Neural cell (in vitro differentiated cells): ENCODE results near the gene CDKN1B. TPM values are rescaled to one million over a fixed set of nuclear protein-coding genes. Genes with fewer than 3 reads are reported as not detected.
A peak's percentile ranks its signal among the peaks of the same experiment; 100 is the strongest.

ENCODE experiments used
- H2AFZ ChIP-seq: fragments of 200-600, 300-800 bp; sonication (generic), shearing (Covaris generic); 2 replicates; pipeline ENCODE4 v1.6.0; 2014; ENCODE audit warnings: low read depth, mild to moderate bottlenecking, antibody characterized with exemption, low read length, moderate library complexity
- H3F3A ChIP-seq: fragments of 200-600 bp; shearing (Covaris generic); 2 replicates; pipeline ENCODE4 v1.6.1; 2016; ENCODE audit warnings: mild to moderate bottlenecking, moderate library complexity, mixed read lengths, antibody characterized with exemption, low read length; ENCODE audit not compliant: insufficient read depth, poor library complexity, severe bottlenecking
- H3K27ac ChIP-seq: fragments of 200-600, 300-800 bp; sonication (generic), shearing (Covaris generic); 2 replicates; pipeline ENCODE4 v1.5.1; 2014; ENCODE audit warnings: mild to moderate bottlenecking, low read length, moderate library complexity
- H3K27me3 ChIP-seq: fragments of 300-800, 200-600 bp; sonication (generic), shearing (Covaris generic); 2 replicates; pipeline ENCODE4 v1.6.0; 2014; ENCODE audit warnings: mild to moderate bottlenecking, low read depth, low read length, moderate library complexity; ENCODE audit not compliant: insufficient read depth
- H3K36me3 ChIP-seq: fragments of 300-800, 200-600 bp; sonication (generic), shearing (Covaris generic); 2 replicates; pipeline ENCODE4 v1.5.1; 2014; ENCODE audit warnings: mild to moderate bottlenecking, antibody characterized with exemption, low read length, moderate library complexity; ENCODE audit not compliant: insufficient read depth
- H3K4me2 ChIP-seq: fragments of 300-800, 200-600 bp; sonication (generic), shearing (Covaris generic); 2 replicates; pipeline ENCODE4 v1.6.0; 2014; ENCODE audit warnings: mild to moderate bottlenecking, low read length
- H3K4me3 ChIP-seq: fragments of 300-800, 200-600 bp; sonication (generic), shearing (Covaris generic); 2 replicates; pipeline ENCODE4 v1.5.1; 2014; ENCODE audit warnings: mild to moderate bottlenecking, low read length, moderate library complexity
- H3K79me2 ChIP-seq: fragments of 200-600 bp; shearing (Covaris generic); replicated peaks from 2 replicates; pipeline ENCODE4 v1.6.0; 2014; ENCODE audit warnings: mild to moderate bottlenecking, low read length, moderate library complexity; ENCODE audit not compliant: insufficient read depth
- H3K9ac ChIP-seq: fragments of 300-800, 200-600 bp; sonication (generic), shearing (Covaris generic); 2 replicates; pipeline ENCODE4 v1.6.1; 2016; ENCODE audit warnings: mild to moderate bottlenecking, low read length, mixed read lengths
- H3K9me2 ChIP-seq: fragments of 200-600 bp; shearing (Covaris generic); 2 replicates; pipeline ENCODE4 v1.6.1; 2016; ENCODE audit warnings: mild to moderate bottlenecking, low read length, mixed read lengths; ENCODE audit not compliant: insufficient read depth
- H3K9me3 ChIP-seq: fragments of 200-600, 300-800 bp; sonication (generic), shearing (Covaris generic); 2 replicates; pipeline ENCODE4 v1.6.1; 2016; ENCODE audit warnings: mild to moderate bottlenecking, mixed run types, low read length, moderate library complexity, mixed read lengths
- H4K20me1 ChIP-seq: fragments of 200-600 bp; shearing (Covaris generic); 2 replicates; pipeline ENCODE4 v1.6.1; 2016; ENCODE audit warnings: mild to moderate bottlenecking, mixed run types; ENCODE audit not compliant: insufficient read depth
- CTCF ChIP-seq: fragments of 450-650 bp; IDR thresholded peaks from 2 replicates; pipeline ENCODE4 v1.5.1; 2014; ENCODE audit warnings: antibody characterized with exemption, mild to moderate bottlenecking, moderate library complexity; ENCODE audit not compliant: poor library complexity, severe bottlenecking
- EP300 ChIP-seq: fragments of 450-650 bp; conservative IDR thresholded peaks from 2 replicates; pipeline ENCODE4 v1.6.1; 2014; ENCODE audit warnings: antibody characterized with exemption, mild to moderate bottlenecking, moderate library complexity; ENCODE audit not compliant: poor library complexity, severe bottlenecking
- EZH2 ChIP-seq: fragments of 200-600, 300-800 bp; shearing (Covaris generic), sonication (generic); IDR thresholded peaks from 2 replicates; pipeline ENCODE4 v1.6.1; 2014; ENCODE audit warnings: antibody characterized with exemption, low read length, borderline replicate concordance, mild to moderate bottlenecking; ENCODE audit not compliant: insufficient read depth, poor library complexity, severe bottlenecking
- MXI1 ChIP-seq: fragments of 450-650 bp; conservative IDR thresholded peaks from 2 replicates; pipeline ENCODE4 v1.6.1; 2014; ENCODE audit warnings: antibody characterized with exemption, mild to moderate bottlenecking; ENCODE audit not compliant: poor library complexity, severe bottlenecking
- POLR2AphosphoS5 ChIP-seq: IDR thresholded peaks from 2 replicates; pipeline ENCODE4 v1.6.1; 2012
- RAD21 ChIP-seq: fragments of 450-650 bp; conservative IDR thresholded peaks from 2 replicates; pipeline ENCODE4 v1.6.1; 2014; ENCODE audit warnings: antibody characterized with exemption, mild to moderate bottlenecking, moderate library complexity
- REST ChIP-seq: IDR thresholded peaks from 2 replicates; pipeline ENCODE4 v1.6.1; 2012; ENCODE audit warnings: borderline replicate concordance
- SMC3 ChIP-seq: fragments of 450-650 bp; conservative IDR thresholded peaks from 2 replicates; pipeline ENCODE4 v1.6.1; 2014; ENCODE audit warnings: antibody characterized with exemption, mild to moderate bottlenecking, moderate library complexity; ENCODE audit not compliant: poor library complexity
- TAF1 ChIP-seq: IDR thresholded peaks from 2 replicates; pipeline ENCODE4 v1.6.1; 2012; ENCODE audit warnings: low read depth
- polyA plus RNA-seq: library from polyadenylated mRNA; depleted of rRNA; stranded (reverse); fragments of >200 nt; gene quantifications from 2 replicates; pipeline ENCODE4 v1.2.3, GENCODE V29; 2014

Gene CDKN1B
- polyA plus RNA-seq, 1 donor from 2014 or later: 107 TPM

- Histone ChIP-seq H3K4me2 (peak overlapping the region; percentile 89), H3K9ac (peak overlapping the region; percentile 94), H3K4me3 (peak overlapping the region; percentile 85), H3K36me3 (peaks cover 6% of the 10 kb centered on the region), H3K27me3 (peaks cover 11% of the 10 kb centered on the region), H3K9me2 (no peaks in the 10 kb centered on the region), H3K79me2 (peaks cover 40% of the 10 kb centered on the region), H3K9me3 (no peaks in the 10 kb centered on the region), H4K20me1 (peaks cover 18% of the 10 kb centered on the region), H2AFZ (no peak overlapping the region), H3K27ac (no peak overlapping the region), H3F3A (peaks cover 5% of the 10 kb centered on the region)
- no peak for TF ChIP-seq TAF1
- TF ChIP-seq RAD21: no peak
- no peak for TF ChIP-seq POLR2AphosphoS5
- no peak for TF ChIP-seq EP300
- TF ChIP-seq MXI1: no peak
- no peak for TF ChIP-seq CTCF
- no peak for TF ChIP-seq REST
- no peak for TF ChIP-seq SMC3
- no peak for TF ChIP-seq EZH2
Observed at GRCh38 chr12:12718853-12719252, 1.7 kb downstream of the CDKN1B start.

- peaks cover 18% of the 10 kb centered on the region for H4K20me1 ChIP-seq
- H3K36me3 ChIP-seq: peaks cover 6% of the 10 kb centered on the region
- no peaks in the 10 kb centered on the region for H3K9me3 ChIP-seq
- H3F3A ChIP-seq: peaks cover 5% of the 10 kb centered on the region
- no peaks in the 10 kb centered on the region for H3K9me2 ChIP-seq
- no peak overlapping the region for H3K27ac ChIP-seq
- no peak overlapping the region for H2AFZ ChIP-seq
- no peak overlapping the region for H3K9ac ChIP-seq
- no peak for TF ChIP-seq POLR2AphosphoS5
- TF ChIP-seq TAF1: no peak
- no peak for TF ChIP-seq EZH2
- no peak for TF ChIP-seq REST
- no peak for TF ChIP-seq EP300
- TF ChIP-seq CTCF: no peak
- no peak for TF ChIP-seq MXI1
- TF ChIP-seq RAD21: no peak
- no peak for TF ChIP-seq SMC3
- H3K4me3 ChIP-seq: peak overlapping the region; percentile 85
- peaks cover 40% of the 10 kb centered on the region for H3K79me2 ChIP-seq
- H3K27me3 ChIP-seq: peaks cover 13% of the 10 kb centered on the region
- H3K4me2 ChIP-seq: peak overlapping the region; percentile 89
Observed at GRCh38 chr12:12719496-12719895, 2.3 kb downstream of the CDKN1B start.
